ENCODE results near the gene GPT2.

GPT2 gene

GRCh38 chr16:46843898-46844642 is 40.1 kb upstream of the GPT2 start:
- no peak for DNase-seq (ENCODE audit: low read depth)
- TF ChIP-seq, protein P1, sequence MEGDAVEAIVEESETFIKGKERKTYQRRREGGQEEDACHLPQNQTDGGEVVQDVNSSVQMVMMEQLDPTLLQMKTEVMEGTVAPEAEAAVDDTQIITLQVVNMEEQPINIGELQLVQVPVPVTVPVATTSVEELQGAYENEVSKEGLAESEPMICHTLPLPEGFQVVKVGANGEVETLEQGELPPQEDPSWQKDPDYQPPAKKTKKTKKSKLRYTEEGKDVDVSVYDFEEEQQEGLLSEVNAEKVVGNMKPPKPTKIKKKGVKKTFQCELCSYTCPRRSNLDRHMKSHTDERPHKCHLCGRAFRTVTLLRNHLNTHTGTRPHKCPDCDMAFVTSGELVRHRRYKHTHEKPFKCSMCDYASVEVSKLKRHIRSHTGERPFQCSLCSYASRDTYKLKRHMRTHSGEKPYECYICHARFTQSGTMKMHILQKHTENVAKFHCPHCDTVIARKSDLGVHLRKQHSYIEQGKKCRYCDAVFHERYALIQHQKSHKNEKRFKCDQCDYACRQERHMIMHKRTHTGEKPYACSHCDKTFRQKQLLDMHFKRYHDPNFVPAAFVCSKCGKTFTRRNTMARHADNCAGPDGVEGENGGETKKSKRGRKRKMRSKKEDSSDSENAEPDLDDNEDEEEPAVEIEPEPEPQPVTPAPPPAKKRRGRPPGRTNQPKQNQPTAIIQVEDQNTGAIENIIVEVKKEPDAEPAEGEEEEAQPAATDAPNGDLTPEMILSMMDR (IDR thresholded peaks at IDR 0.05; ENCODE audit: low read depth, low read length): no peak
- TF ChIP-seq POLR2A (IDR thresholded peaks at IDR 0.05; ENCODE audit: extremely low read depth, insufficient read length) (no peak), MAX (IDR thresholded peaks at IDR 0.05; ENCODE audit: low read depth, low read length) (no peak), MYC (IDR thresholded peaks at IDR 0.05; ENCODE audit: low read depth, low read length) (no peak)
- H3K4me3 ChIP-seq (ENCODE audit: low read depth, low read length): no peak overlapping the region

DNA sequence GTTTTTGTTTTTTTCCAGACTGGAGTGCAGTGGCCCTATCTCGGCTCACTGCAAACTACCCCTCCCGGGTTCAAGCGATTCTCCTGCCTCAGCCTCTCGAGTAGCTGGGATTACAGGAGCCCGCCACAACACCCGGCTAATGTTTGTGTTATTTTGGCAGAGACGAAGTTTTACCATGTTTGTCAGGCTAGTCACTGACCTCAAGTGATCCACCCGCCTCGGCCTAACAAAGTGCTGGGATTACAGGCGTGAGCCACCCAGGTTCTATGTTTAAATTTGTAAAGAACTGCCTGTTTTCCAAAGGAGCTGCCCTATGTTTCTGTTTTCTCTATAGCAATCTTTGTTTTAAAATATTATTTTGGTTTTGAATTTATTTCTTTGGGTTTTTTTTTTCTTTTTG is 39.4 kb upstream of the GPT2 start:
- no peak for DNase-seq (ENCODE audit: low read depth)
- TF ChIP-seq MYC (IDR thresholded peaks at IDR 0.05; ENCODE audit: low read depth, low read length) (no peak), POLR2A (IDR thresholded peaks at IDR 0.05; ENCODE audit: extremely low read depth, insufficient read length) (no peak), MAX (IDR thresholded peaks at IDR 0.05; ENCODE audit: low read depth, low read length) (no peak)
- TF ChIP-seq, protein P1 (IDR thresholded peaks at IDR 0.05; ENCODE audit: low read depth, low read length): no peak
- H3K4me3 ChIP-seq (ENCODE audit: low read depth, low read length): no peak overlapping the region

- no peak overlapping the region for H3K4me3 ChIP-seq (ENCODE audit: low read depth, low read length)
- no peak for DNase-seq (ENCODE audit: low read depth)
- TF ChIP-seq MYC (IDR thresholded peaks at IDR 0.05; ENCODE audit: low read depth, low read length) (no peak), POLR2A (IDR thresholded peaks at IDR 0.05; ENCODE audit: extremely low read depth, insufficient read length) (no peak), MAX (IDR thresholded peaks at IDR 0.05; ENCODE audit: low read depth, low read length) (no peak)
- TF ChIP-seq, protein P1 (IDR thresholded peaks at IDR 0.05; ENCODE audit: low read depth, low read length): no peak
Observed at GRCh38 chr16:46845952-46846351, 38.2 kb upstream of the GPT2 start.

- H3K4me3 ChIP-seq (ENCODE audit: low read depth, low read length): no peak overlapping the region
- no peak for DNase-seq (ENCODE audit: low read depth)
- TF ChIP-seq POLR2A (IDR thresholded peaks at IDR 0.05; ENCODE audit: extremely low read depth, insufficient read length) (no peak), MAX (IDR thresholded peaks at IDR 0.05; ENCODE audit: low read depth, low read length) (no peak), MYC (IDR thresholded peaks at IDR 0.05; ENCODE audit: low read depth, low read length) (no peak)
- TF ChIP-seq, protein P1 (IDR thresholded peaks at IDR 0.05; ENCODE audit: low read depth, low read length): no peak
Observed at GRCh38 chr16:46848768-46849764, 35.1 kb upstream of the GPT2 start.

DNA sequence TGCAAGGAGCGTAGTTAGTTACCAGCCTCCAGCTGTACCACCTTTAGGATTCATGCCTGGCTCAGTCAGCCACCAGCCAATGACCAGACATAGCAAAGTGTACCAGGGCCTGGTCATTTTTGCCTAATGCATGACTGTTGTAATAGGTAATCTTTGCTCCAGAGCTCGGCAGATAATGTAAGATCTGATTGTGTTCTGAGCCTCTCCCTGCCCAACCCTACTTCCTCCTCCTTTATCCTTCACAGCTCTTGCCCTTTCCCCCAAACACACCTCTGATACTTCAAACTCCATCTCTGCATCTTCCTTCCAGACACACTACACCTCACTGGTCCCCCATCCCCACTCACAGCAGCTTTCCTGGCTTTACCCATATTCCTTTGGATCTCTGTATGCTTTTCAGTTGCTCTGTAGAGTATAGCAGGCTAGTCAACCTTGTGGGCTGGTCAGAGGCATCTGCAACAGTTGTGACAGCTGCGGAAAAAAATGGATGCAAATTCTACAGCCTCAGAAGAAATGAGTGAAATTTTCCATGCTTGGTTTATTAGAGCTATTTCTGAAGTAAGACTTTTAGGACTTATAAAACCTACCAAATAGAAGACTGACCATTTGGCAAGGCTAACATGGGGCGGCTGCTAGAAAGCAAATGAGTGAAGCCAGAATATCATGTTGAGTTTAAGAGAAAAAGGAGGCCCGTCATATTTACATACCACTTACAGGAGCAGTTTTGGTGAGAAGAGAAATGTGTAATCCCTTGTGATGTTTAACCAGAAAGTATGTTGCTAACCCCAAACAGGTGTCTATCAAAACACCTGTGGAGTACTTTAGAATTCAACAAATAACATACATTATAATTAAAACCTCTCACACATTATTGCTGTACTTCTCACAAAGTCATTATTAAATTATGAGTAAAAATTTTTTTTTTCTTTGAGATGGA is 33.3 kb upstream of the GPT2 start:
- H3K4me3 ChIP-seq (ENCODE audit: low read depth, low read length): no peak overlapping the region
- no peak for DNase-seq (ENCODE audit: low read depth)
- TF ChIP-seq MAX (IDR thresholded peaks at IDR 0.05; ENCODE audit: low read depth, low read length): no peak
